Measurements from ENCODE around the gene OCSTAMP.

GRCh38 chr20:46599227-46599987 is 49.0 kb upstream of the OCSTAMP start:
- TF ChIP-seq CTCF (optimal IDR thresholded peaks at IDR 0.05 in 1 of 3, IDR thresholded peaks at IDR 0.05 in 1 of 3, conservative IDR thresholded peaks at IDR 0.05 in 1 of 3; ENCODE audit: extremely low read depth in 1 of 3, insufficient read depth in 2 of 3, low read length in 3 of 3) (no peak), EZH2 (IDR thresholded peaks at IDR 0.05; ENCODE audit: low read length) (no peak)

Measured in keratinocyte (primary cell).